ENCODE measurements around the gene SELPLG. TPM values are rescaled to one million over a fixed set of nuclear protein-coding genes. Genes with fewer than 3 reads are reported as not detected.

Gene SELPLG
- total RNA-seq, 1 donor from 2014 or later: 0.46 TPM

- no peak for TF ChIP-seq CTCF (conservative IDR thresholded peaks at IDR 0.05; ENCODE audit: low read depth, low read length)
- DNase-seq (ENCODE audit: low read depth): no peak
- no peak overlapping the region for H3K4me3 ChIP-seq (ENCODE audit: low read depth, low read length)
Measured at GRCh38 chr12:108573317-108573716, 60.4 kb downstream of the SELPLG start.

- no peak overlapping the region for H3K4me3 ChIP-seq (ENCODE audit: low read depth, low read length)
- no peak for DNase-seq (ENCODE audit: low read depth)
- TF ChIP-seq CTCF (conservative IDR thresholded peaks at IDR 0.05; ENCODE audit: low read depth, low read length): no peak
Measured at GRCh38 chr12:108572166-108572790, 61.4 kb downstream of the SELPLG start.

Other genes with a start within 250 kb of the SELPLG start
- gene FICD, start 118.6 kb downstream of the SELPLG start, total RNA-seq: 3.2 and 3.3 TPM in 2 replicates
- 43.4 and 68.0 TPM in 2 replicates for gene SART3, start 72.7 kb downstream of the SELPLG start, total RNA-seq
- gene ISCU, start 71.3 kb downstream of the SELPLG start, total RNA-seq: 87.5 and 128 TPM in 2 replicates
- 0.06 TPM in 1 of 2 replicates, not detected in the other for gene TMEM119, start 35.8 kb downstream of the SELPLG start, total RNA-seq
- gene CORO1C, start 97.6 kb upstream of the SELPLG start, total RNA-seq: 152 and 157 TPM in 2 replicates
- gene SSH1, start 223.7 kb upstream of the SELPLG start, total RNA-seq: 12.0 and 16.0 TPM in 2 replicates
- gene DAO, start 246.2 kb upstream of the SELPLG start, total RNA-seq: not detected in 2 replicates

All from epithelial cell of proximal tubule (primary cell).